H7 (cell line): ENCODE measurements around the gene XRCC6. TPM values are rescaled to one million over a fixed set of nuclear protein-coding genes. Genes with fewer than 3 reads are reported as not detected.
A peak's percentile ranks its signal among the peaks of the same experiment; 100 is the strongest.
"Not testable (repeated sequence)": the region's sequence is repeated elsewhere in the genome, so short reads cannot be mapped to it uniquely, and the experiment has no call there.

Source experiments
- DNase-seq: peaks from one replicate; pipeline ENCODE4 v3.0.0; 2012
- H3K27me3 ChIP-seq: 2 replicates; pipeline ENCODE4 v1.6.0; 2011; ENCODE audit warnings: mild to moderate bottlenecking, low read length; ENCODE audit not compliant: control insufficient read depth, insufficient read depth
- H3K36me3 ChIP-seq: replicated peaks from 2 replicates; pipeline ENCODE4 v1.5.1; 2011; ENCODE audit warnings: low read length; ENCODE audit not compliant: control insufficient read depth, insufficient read depth
- H3K4me3 ChIP-seq: 2 replicates; pipeline ENCODE4 v1.5.1; 2011; ENCODE audit warnings: low read depth, mild to moderate bottlenecking, control low read depth, low read length, moderate library complexity; ENCODE audit not compliant: insufficient read depth
- total RNA-seq: library from RNA; depleted of rRNA; stranded (reverse); fragments of >200 nt; shearing (Covaris generic); gene quantifications from 2 replicates; pipeline ENCODE4 v1.2.3, GENCODE V29; 2014

The XRCC6 gene
- total RNA-seq, 1 experiment from 2014 or later = 658 TPM

- no peak for DNase-seq
- no peaks in the 10 kb centered on the region for H3K27me3 ChIP-seq
These were observed 451 bp upstream of the XRCC6 start, which contains the start of gene DESI1 for GRCh38 chr22:41620589-41621098. DESI1 (minus strand) TSS chr22:41621043; CDS start chr22:41620839, 204 bp downstream.

GRCh38 chr22:41621911-41622179 lies 750 bp downstream of the XRCC6 start:
- DNase-seq = peak; percentile 25
- H3K27me3 ChIP-seq = no peaks in the 10 kb centered on the region
- H3K36me3 ChIP-seq = peaks cover 17% of the 10 kb centered on the region
- H3K4me3 ChIP-seq = peak overlapping the region; percentile 93

More at GRCh38 chr22:41620589-41621098, 451 bp upstream of the XRCC6 start, which contains the start of gene DESI1:
- peak within 1 kb of the TSS; percentile 93 for H3K4me3 ChIP-seq
- H3K36me3 ChIP-seq = peaks cover 15% of the 10 kb centered on the region

- H3K36me3 ChIP-seq = peaks cover 37% of the 10 kb centered on the region
- H3K27me3 ChIP-seq = no peaks in the 10 kb centered on the region
- H3K4me3 ChIP-seq = no peak overlapping the region
- DNase-seq = no peak
These were observed 4.5 kb downstream of the XRCC6 start for GRCh38 chr22:41625577-41625976.

- not testable (repeated sequence) for H3K4me3 ChIP-seq, DNase-seq, H3K27me3 ChIP-seq
- H3K36me3 ChIP-seq = peaks cover 38% of the 10 kb centered on the region
These were observed 10.0 kb downstream of the XRCC6 start for GRCh38 chr22:41631115-41631514.

- peaks cover 43% of the 10 kb centered on the region for H3K36me3 ChIP-seq
- not testable (repeated sequence) for H3K4me3 ChIP-seq, H3K27me3 ChIP-seq, DNase-seq
These were observed 10.5 kb downstream of the XRCC6 start for GRCh38 chr22:41631615-41632014.

GRCh38 chr22:41634610-41635009 lies 13.5 kb downstream of the XRCC6 start:
- H3K36me3 ChIP-seq = peaks cover 48% of the 10 kb centered on the region
- not testable (repeated sequence) for H3K27me3 ChIP-seq, DNase-seq, H3K4me3 ChIP-seq

GRCh38 chr22:41636467-41636866 lies 15.4 kb downstream of the XRCC6 start:
- peaks cover 52% of the 10 kb centered on the region for H3K36me3 ChIP-seq

GRCh38 chr22:41637623-41638022 lies 16.5 kb downstream of the XRCC6 start:
- H3K27me3 ChIP-seq, DNase-seq: not testable (repeated sequence)
- peaks cover 54% of the 10 kb centered on the region for H3K36me3 ChIP-seq

More at GRCh38 chr22:41636467-41636866, 15.4 kb downstream of the XRCC6 start:
- Histone ChIP-seq H3K27me3 (no peaks in the 10 kb centered on the region), H3K4me3 (no peak overlapping the region)
- no peak for DNase-seq

GRCh38 chr22:41638124-41638523 lies 17.0 kb downstream of the XRCC6 start:
- DNase-seq = no peak
- H3K27me3 ChIP-seq = no peaks in the 10 kb centered on the region
- H3K36me3 ChIP-seq = peaks cover 56% of the 10 kb centered on the region
- no peak overlapping the region for H3K4me3 ChIP-seq

More at GRCh38 chr22:41637623-41638022, 16.5 kb downstream of the XRCC6 start:
- not testable (repeated sequence) for H3K4me3 ChIP-seq

GRCh38 chr22:41638748-41639147 lies 17.7 kb downstream of the XRCC6 start:
- H3K27me3 ChIP-seq = no peaks in the 10 kb centered on the region
- peaks cover 56% of the 10 kb centered on the region for H3K36me3 ChIP-seq
- DNase-seq = no peak
- H3K4me3 ChIP-seq = no peak overlapping the region

GRCh38 chr22:41641854-41642253 lies 20.8 kb downstream of the XRCC6 start:
- Histone ChIP-seq H3K27me3 (no peaks in the 10 kb centered on the region), H3K4me3 (no peak overlapping the region), H3K36me3 (peaks cover 41% of the 10 kb centered on the region)
- DNase-seq = no peak

GRCh38 chr22:41642331-41643110 lies 21.4 kb downstream of the XRCC6 start:
- Histone ChIP-seq H3K36me3 (peaks cover 40% of the 10 kb centered on the region), H3K4me3 (no peak overlapping the region), H3K27me3 (no peaks in the 10 kb centered on the region)
- DNase-seq = no peak

GRCh38 chr22:41647771-41648170 lies 26.7 kb downstream of the XRCC6 start:
- no peak for DNase-seq
- H3K4me3 ChIP-seq = no peak overlapping the region
- peaks cover 39% of the 10 kb centered on the region for H3K36me3 ChIP-seq
- no peaks in the 10 kb centered on the region for H3K27me3 ChIP-seq

GRCh38 chr22:41648432-41648831 lies 27.3 kb downstream of the XRCC6 start:
- Histone ChIP-seq H3K27me3 (no peaks in the 10 kb centered on the region), H3K4me3 (no peak overlapping the region), H3K36me3 (peaks cover 44% of the 10 kb centered on the region)
- no peak for DNase-seq

- no peak for DNase-seq
- peaks cover 56% of the 10 kb centered on the region for H3K36me3 ChIP-seq
- H3K27me3 ChIP-seq = no peaks in the 10 kb centered on the region
- H3K4me3 ChIP-seq = no peak overlapping the region
These were observed 29.1 kb downstream of the XRCC6 start for GRCh38 chr22:41650229-41650628.
